T-cell (primary cell): ENCODE data around the gene RFNG. TPM values are rescaled to one million over a fixed set of nuclear protein-coding genes. Genes with fewer than 3 reads are reported as not detected.

Experiments
- ATAC-seq, 4 experiments: fragments of 200-7000 bp in 3 of 4; fragments of 150-1000 bp in 1 of 4; cut with Tn5 transposase; replicated peaks in 1 of 4; 1 replicate in 3 of 4; 2 replicates in 1 of 4; pipeline ENCODE4 v1.10.0; 2021; ENCODE audit warnings: moderate library complexity in 3 of 4, mild to moderate bottlenecking in 2 of 4, moderate number of reproducible peaks in 1 of 4
- CTCF ChIA-PET, 2 donors: fragments of 300-600 bp; sonication (Branson Sonifier 250); formaldehyde crosslinking; loops; one replicate each; lab custom pipeline; 2022; ENCODE audit warnings: antibody characterized with exemption in 2 of 2; lab: Charles Lee
- POLR2A ChIA-PET, 2 donors: fragments of 300-600 bp; sonication (Branson Sonifier 250); formaldehyde crosslinking; loops; one replicate each; lab custom pipeline; 2022; ENCODE audit warnings: antibody characterized with exemption in 2 of 2; lab: Charles Lee
- DNase-seq, 35 experiments: peaks; one replicate each; pipeline versions ENCODE4 v3.0.0 to v3.0.0-alpha.2; 2013 to 2023
- H3K27ac ChIP-seq: one replicate; pipeline ENCODE4 v1.5.1; 2013; ENCODE audit warnings: low read length
- H3K27me3 ChIP-seq, 2 experiments: replicated peaks in 1 of 2; 1 replicate in 1 of 2; 2 replicates in 1 of 2; pipeline versions ENCODE4 v1.6.1 to v1.7.0; 2013; ENCODE audit warnings: low read length in 1 of 2, mixed read lengths in 1 of 2; ENCODE audit not compliant: control insufficient read depth in 2 of 2, insufficient read depth in 2 of 2; ENCODE audit errors: extremely low read depth in 1 of 2
- H3K36me3 ChIP-seq, 2 donors: 1 replicate in 1 of 2; 2 replicates in 1 of 2; pipeline versions ENCODE4 v1.6.1 to v1.7.0; 2013; ENCODE audit warnings: low read length in 1 of 2; ENCODE audit not compliant: control insufficient read depth in 2 of 2, insufficient read depth in 1 of 2; ENCODE audit errors: extremely low read depth in 1 of 2
- H3K4me1 ChIP-seq, 2 experiments: 1 replicate in 1 of 2; 2 replicates in 1 of 2; pipeline versions ENCODE4 v1.6.1 to v1.7.0; 2013; ENCODE audit warnings: low read length in 2 of 2, mixed read lengths in 1 of 2; ENCODE audit not compliant: insufficient read depth in 2 of 2, control insufficient read depth in 1 of 2; ENCODE audit errors: extremely low read depth in 1 of 2
- H3K4me3 ChIP-seq, 2 donors: 1 replicate in 1 of 2; 2 replicates in 1 of 2; pipeline versions ENCODE4 v1.5.1 to v1.7.0; 2013; ENCODE audit warnings: mild to moderate bottlenecking in 2 of 2, low read length in 1 of 2, moderate library complexity in 1 of 2; ENCODE audit not compliant: control insufficient read depth in 1 of 2; ENCODE audit errors: extremely low read depth in 1 of 2
- H3K9me3 ChIP-seq: 2 replicates; pipeline ENCODE4 v1.7.0; 2013
- H3K27ac Mint-ChIP-seq, 2 donors: one replicate each; pipeline ENCODE4 v1.8.0; 2020 to 2021; ENCODE audit warnings: mild to moderate bottlenecking in 2 of 2, mixed read lengths in 2 of 2
- H3K27me3 Mint-ChIP-seq, 2 donors: one replicate each; pipeline ENCODE4 v1.8.0; 2021 to 2022; ENCODE audit warnings: mixed read lengths in 2 of 2
- H3K36me3 Mint-ChIP-seq: one replicate; pipeline ENCODE4 v1.8.0; 2021; ENCODE audit warnings: mixed read lengths
- H3K4me1 Mint-ChIP-seq, 3 donors: one replicate each; pipeline ENCODE4 v1.8.0; 2020 to 2022; ENCODE audit warnings: mixed read lengths in 3 of 3, mild to moderate bottlenecking in 1 of 3
- H3K4me3 Mint-ChIP-seq, 3 donors: one replicate each; pipeline ENCODE4 v1.8.0; 2020 to 2022; ENCODE audit warnings: mild to moderate bottlenecking in 3 of 3, mixed read lengths in 3 of 3, moderate library complexity in 3 of 3
- H3K9me3 Mint-ChIP-seq, 3 donors: one replicate each; pipeline ENCODE4 v1.8.0; 2020 to 2022; ENCODE audit warnings: mixed read lengths in 3 of 3
- WGBS: methylation state at CpG from one replicate; pipeline ENCODE4 v1.1.5; 2013; ENCODE audit warnings: missing lambda C conversion rate; ENCODE audit not compliant: insufficient coverage; 5-methylcytosine and 5-hydroxymethylcytosine counted together
- total RNA-seq, 35 experiments: library from RNA in 6 of 35; stranded (reverse) in 6 of 35; fragments of 120-200 nt in 1 of 35; gene quantifications; one replicate each; pipeline versions ENCODE4 v1.2.1 to v1.2.4 and lab custom pipeline; 2013 to 2026

RFNG gene
- total RNA-seq, 5 donors from 2014 or later (not counting 1 experiment from before 2014, with no cell fraction given) = 31.5 to 38.6 (median 35.2) TPM

GRCh38 chr17:82081546-82081945 is 29.9 kb upstream of the RFNG start:
- Mint-ChIP-seq H3K27me3 (no peaks in the 10 kb centered on the region), H3K36me3 (peaks cover 8% of the 10 kb centered on the region), H3K27ac (no peak overlapping the region), H3K4me1 (no peaks in the 10 kb centered on the region), H3K4me3 (no peak overlapping the region), H3K9me3 (no peaks in the 10 kb centered on the region)
- no peaks in the 10 kb centered on the region for H3K4me1 ChIP-seq
- H3K27ac ChIP-seq = no peak overlapping the region
- no peak overlapping the region for H3K4me3 ChIP-seq
- 95% methylated on average over 19 of the region's 20 CpGs for WGBS
- ChIA-PET POLR2A (no interaction called here), CTCF (no interaction called here)
- peak in 1 of 35 experiments; percentile 1 for DNase-seq
- H3K9me3 ChIP-seq = no peaks in the 10 kb centered on the region
- H3K27me3 ChIP-seq = no peaks in the 10 kb centered on the region
- peaks cover 41 to 60% of the 10 kb centered on the region in 2 donors for H3K36me3 ChIP-seq
- ATAC-seq = no peak

DNA sequence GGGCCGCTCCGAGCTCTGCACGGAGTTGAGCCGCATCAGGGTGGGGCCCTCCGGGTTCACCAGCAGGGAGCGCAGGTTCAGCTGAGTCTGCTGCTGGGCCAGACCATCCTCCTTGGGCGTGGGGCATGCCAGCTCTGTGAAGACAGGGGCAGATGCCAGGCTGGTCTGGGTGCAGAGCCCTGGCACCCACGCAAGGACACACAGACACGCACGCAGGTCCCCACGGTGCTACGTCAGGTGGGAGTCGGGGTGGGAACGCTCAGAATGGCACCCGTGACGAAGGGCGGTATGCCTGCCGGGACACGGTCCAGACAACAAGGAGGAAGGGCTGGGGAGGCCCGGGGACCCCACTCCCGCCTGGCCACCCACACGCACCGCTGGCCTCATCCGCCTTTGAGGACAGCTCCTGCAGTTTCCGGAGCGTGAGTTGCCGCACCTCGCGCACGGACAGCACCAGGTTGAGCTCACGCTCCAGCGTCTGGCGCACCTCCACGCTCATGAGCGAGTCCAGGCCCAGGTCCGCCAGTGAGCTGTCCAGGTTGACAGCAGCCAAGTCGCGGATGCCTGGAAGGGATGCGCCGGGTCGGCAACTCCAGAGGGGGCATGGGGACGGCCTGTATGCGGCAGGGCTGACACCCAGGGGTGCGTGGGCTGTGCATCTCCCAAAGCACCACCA is 29.3 kb upstream of the RFNG start:
- Histone ChIP-seq H3K4me1 (no peaks in the 10 kb centered on the region), H3K27ac (no peak overlapping the region), H3K9me3 (no peaks in the 10 kb centered on the region), H3K27me3 (no peaks in the 10 kb centered on the region), H3K4me3 (no peak overlapping the region), H3K36me3 (peaks cover 37 to 57% of the 10 kb centered on the region in 2 donors)
- Mint-ChIP-seq H3K4me3 (no peak overlapping the region), H3K4me1 (no peaks in the 10 kb centered on the region), H3K27me3 (no peaks in the 10 kb centered on the region), H3K36me3 (peaks cover 8% of the 10 kb centered on the region), H3K27ac (no peak overlapping the region), H3K9me3 (no peaks in the 10 kb centered on the region)
- CTCF ChIA-PET = no interaction called here
- 94% methylated on average over 38 of the region's 44 CpGs for WGBS
- DNase-seq (no peak), ATAC-seq (no peak)
- POLR2A ChIA-PET = no interaction called here

- H3K36me3 Mint-ChIP-seq = peaks cover 8% of the 10 kb centered on the region
- no peak overlapping the region for H3K4me3 Mint-ChIP-seq
- DNase-seq (no peak), ATAC-seq (no peak)
- no peak overlapping the region for H3K27ac Mint-ChIP-seq
- no peak overlapping the region for H3K4me3 ChIP-seq
- CTCF ChIA-PET = no interaction called here
- H3K36me3 ChIP-seq = peaks cover 31 to 52% of the 10 kb centered on the region in 2 donors
- H3K9me3 ChIP-seq = no peaks in the 10 kb centered on the region
- no peaks in the 10 kb centered on the region for H3K4me1 ChIP-seq
- no peak overlapping the region for H3K27ac ChIP-seq
- no peaks in the 10 kb centered on the region for H3K9me3 Mint-ChIP-seq
- POLR2A ChIA-PET = no interaction called here
- no peaks in the 10 kb centered on the region for H3K4me1 Mint-ChIP-seq
- no peaks in the 10 kb centered on the region for H3K27me3 Mint-ChIP-seq
- 87% methylated on average over 31 of the region's 36 CpGs for WGBS
- H3K27me3 ChIP-seq = no peaks in the 10 kb centered on the region
These were observed 28.6 kb upstream of the RFNG start for GRCh38 chr17:82080048-82080788.

DNA sequence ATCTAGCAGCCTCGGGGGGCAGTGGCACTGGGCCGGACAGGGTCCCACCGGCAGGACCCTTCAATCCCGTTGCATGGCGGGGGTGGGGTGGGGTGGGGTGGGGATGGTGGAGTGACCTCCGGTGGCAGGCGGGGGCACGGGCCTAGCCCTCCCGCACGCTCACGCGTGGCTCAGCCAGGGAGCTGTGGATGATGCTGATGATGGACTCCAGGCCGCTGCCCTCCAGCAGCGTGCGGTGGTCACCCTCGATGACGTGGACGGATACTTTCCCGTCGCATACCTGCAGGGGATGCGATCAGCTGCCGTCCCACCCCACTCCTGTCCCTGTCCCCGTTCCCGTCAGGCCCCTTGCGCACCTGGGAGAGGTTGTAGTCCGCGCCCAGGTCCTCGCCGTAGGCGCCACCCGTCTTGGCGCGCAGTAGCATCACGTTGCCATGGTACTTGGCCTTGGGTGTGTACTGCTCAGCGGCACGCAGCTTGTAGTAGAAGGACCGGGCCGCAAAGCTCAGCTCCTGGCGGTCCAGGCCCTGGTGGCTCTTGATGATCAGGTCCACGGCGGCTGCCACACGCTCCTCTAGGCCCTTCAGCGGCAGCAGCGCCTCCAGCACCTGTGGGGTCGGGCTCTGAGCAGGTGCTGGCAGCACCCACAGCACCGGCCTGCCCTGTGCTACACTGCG is 27.5 kb upstream of the RFNG start:
- ChIA-PET CTCF (interaction anchor here in 1 of 2 donors (0.6 kb wide), 1 partner anchor 20 kb away, joined by 3 read pairs; no protein-coding TSS in a partner anchor), POLR2A (no interaction called here)
- H3K27ac ChIP-seq = no peak overlapping the region
- no peaks in the 10 kb centered on the region for H3K9me3 ChIP-seq
- DNase-seq (no peak), ATAC-seq (peak in 1 of 4 experiments; percentile 5)
- Mint-ChIP-seq H3K9me3 (no peaks in the 10 kb centered on the region), H3K27ac (no peak overlapping the region), H3K36me3 (peaks cover 6% of the 10 kb centered on the region), H3K4me3 (no peak overlapping the region), H3K27me3 (no peaks in the 10 kb centered on the region), H3K4me1 (no peaks in the 10 kb centered on the region)
- H3K27me3 ChIP-seq = no peaks in the 10 kb centered on the region
- no peaks in the 10 kb centered on the region for H3K4me1 ChIP-seq
- H3K4me3 ChIP-seq = no peak overlapping the region
- 96% methylated on average over 39 of the region's 47 CpGs for WGBS
- H3K36me3 ChIP-seq = peaks cover 26 to 46% of the 10 kb centered on the region in 2 donors

DNA sequence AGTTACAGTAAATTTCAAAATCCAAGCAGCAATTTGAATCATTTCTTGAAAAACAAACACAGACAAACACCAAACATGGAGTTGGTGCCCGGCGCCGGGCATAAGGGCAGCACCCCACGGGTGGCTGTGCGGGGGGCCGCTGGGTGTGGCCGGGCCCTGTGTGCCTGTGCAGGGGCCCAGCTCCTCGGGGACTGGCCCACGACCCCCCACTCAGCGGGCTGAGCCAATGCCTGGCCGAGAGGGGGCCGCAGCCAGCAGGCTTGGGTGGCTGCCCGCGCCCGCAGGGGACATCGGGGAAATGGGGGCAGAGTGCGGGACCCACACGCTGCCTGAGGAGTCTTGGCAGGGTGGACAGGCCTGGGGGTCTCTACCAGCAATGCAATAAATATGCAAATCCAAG is 26.8 kb upstream of the RFNG start:
- CTCF ChIA-PET = interaction anchor here in 1 of 2 donors (0.6 kb wide), 1 partner anchor 19 kb away, joined by 3 read pairs; no protein-coding TSS in a partner anchor
- H3K27me3 Mint-ChIP-seq = no peaks in the 10 kb centered on the region
- no peak overlapping the region for H3K27ac Mint-ChIP-seq
- Histone ChIP-seq H3K4me1 (no peaks in the 10 kb centered on the region), H3K36me3 (peaks cover 21 to 41% of the 10 kb centered on the region in 2 donors), H3K27me3 (no peaks in the 10 kb centered on the region), H3K27ac (no peak overlapping the region), H3K9me3 (no peaks in the 10 kb centered on the region), H3K4me3 (no peak overlapping the region)
- H3K4me3 Mint-ChIP-seq = no peak overlapping the region
- H3K9me3 Mint-ChIP-seq = no peaks in the 10 kb centered on the region
- no peaks in the 10 kb centered on the region for H3K4me1 Mint-ChIP-seq
- DNase-seq (no peak), ATAC-seq (no peak)
- H3K36me3 Mint-ChIP-seq = peaks cover 4% of the 10 kb centered on the region
- WGBS = 81% methylated on average over 15 of the region's 18 CpGs
- POLR2A ChIA-PET = interaction anchor here in 1 of 2 donors (0.6 kb wide), 1 partner anchor 17 kb away, joined by 3 read pairs; no protein-coding TSS in a partner anchor

- 87% methylated on average over 21 of the region's 28 CpGs for WGBS
- no peaks in the 10 kb centered on the region for H3K4me1 ChIP-seq
- ATAC-seq (no peak), DNase-seq (no peak)
- H3K4me3 Mint-ChIP-seq = no peak overlapping the region
- CTCF ChIA-PET = no interaction called here
- no peak overlapping the region for H3K27ac ChIP-seq
- no peaks in the 10 kb centered on the region for H3K9me3 Mint-ChIP-seq
- no peaks in the 10 kb centered on the region for H3K9me3 ChIP-seq
- POLR2A ChIA-PET = interaction anchor here in 1 of 2 donors (0.6 kb wide), 1 partner anchor 18 kb away, joined by 3 read pairs; no protein-coding TSS in a partner anchor
- no peaks in the 10 kb centered on the region for H3K27me3 Mint-ChIP-seq
- peaks cover 4% of the 10 kb centered on the region for H3K36me3 Mint-ChIP-seq
- H3K4me3 ChIP-seq = no peak overlapping the region
- no peak overlapping the region for H3K27ac Mint-ChIP-seq
- H3K36me3 ChIP-seq = peaks cover 15 to 34% of the 10 kb centered on the region in 2 donors
- no peaks in the 10 kb centered on the region for H3K4me1 Mint-ChIP-seq
- H3K27me3 ChIP-seq = no peaks in the 10 kb centered on the region
These were observed 26.2 kb upstream of the RFNG start for GRCh38 chr17:82077617-82078358.
